ENCODE results near the gene PSENEN.
A peak's percentile ranks its signal among the peaks of the same experiment; 100 is the strongest.

The PSENEN gene

DNA sequence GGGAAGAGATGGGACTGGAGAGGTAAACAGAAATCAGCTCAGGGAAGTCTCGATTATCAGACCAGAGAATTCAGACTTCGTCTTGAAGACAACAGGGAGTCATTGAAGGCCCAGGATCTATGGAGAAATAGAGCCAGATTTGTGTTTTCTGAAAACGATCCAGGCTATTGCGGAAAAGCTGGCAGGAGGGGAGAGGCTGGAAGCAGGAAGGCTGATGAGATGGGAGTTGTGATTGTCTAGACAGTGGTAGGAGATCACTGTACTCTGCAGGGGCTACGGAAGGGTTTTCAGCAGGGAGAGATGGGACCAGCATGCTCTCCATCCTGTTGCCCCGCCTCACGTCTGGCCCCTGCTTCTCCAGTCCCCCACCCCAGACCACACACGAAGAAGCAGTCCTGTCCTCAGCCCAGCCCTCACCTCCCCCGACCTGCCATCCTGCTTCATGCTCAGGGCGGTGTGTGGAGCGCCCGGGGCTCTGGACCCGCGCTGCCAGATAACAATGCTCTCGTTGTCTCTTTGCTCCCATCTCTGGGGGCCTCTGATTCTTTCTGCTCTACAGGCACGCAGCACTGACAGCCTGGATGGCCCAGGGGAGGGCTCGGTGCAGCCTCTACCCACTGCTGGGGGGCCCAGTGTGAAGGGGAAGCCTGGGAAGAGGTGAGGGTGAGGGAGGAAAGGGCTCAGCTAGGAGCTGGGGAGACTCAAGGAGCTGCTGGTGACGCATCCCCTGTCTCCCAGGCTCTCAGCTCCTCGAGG lies 31.8 kb downstream of the PSENEN start:
- H3K4me1 ChIP-seq, result peaks cover 31% of the 10 kb centered on the region
- H3K9ac ChIP-seq, result peak overlapping the region; percentile 77; the same call in 1 of the 2 replicates
- H4K20me1 ChIP-seq, result peaks cover 34% of the 10 kb centered on the region
- 0 out of 2 replicates have a peak overlapping the region, but pooled peaks have one; percentile 22 for H3K27ac ChIP-seq
- H3K9me3 ChIP-seq, result no peaks in the 10 kb centered on the region
- H3K27me3 ChIP-seq, result no peaks in the 10 kb centered on the region
- no peak for TF ChIP-seq Cebpa-rat (IDR thresholded peaks at IDR 0.05)
- H3K4me3 ChIP-seq, result no peak overlapping the region; the same call in 1 of the 2 replicates
- peak overlapping the region; percentile 92 for H3K4me2 ChIP-seq
- H3K36me3 ChIP-seq, result peaks cover 48% of the 10 kb centered on the region

DNA sequence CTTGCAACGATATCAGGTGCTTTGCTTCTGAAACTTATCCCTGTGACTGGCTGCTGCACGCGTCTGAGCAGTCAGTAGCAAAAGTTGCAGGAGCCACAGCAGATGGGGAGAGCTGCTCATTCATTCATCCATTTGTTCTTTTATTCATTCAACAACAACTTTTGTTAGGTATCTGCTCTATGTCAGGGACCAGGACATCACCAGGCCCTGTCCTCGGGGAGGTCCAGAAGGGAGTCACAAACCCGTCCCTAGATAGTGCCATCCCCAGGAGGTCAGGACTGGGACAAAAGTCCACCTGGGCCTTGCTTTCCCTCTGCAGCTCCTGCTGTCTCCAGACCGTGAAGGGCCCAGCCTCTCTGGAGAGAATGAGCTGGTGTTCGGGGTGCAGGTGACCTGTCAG lies 32.5 kb downstream of the PSENEN start:
- Histone ChIP-seq H3K36me3 (peaks cover 55% of the 10 kb centered on the region), H3K27me3 (no peaks in the 10 kb centered on the region), H3K9me3 (no peaks in the 10 kb centered on the region), H3K4me2 (no peak overlapping the region), H3K4me1 (peaks cover 38% of the 10 kb centered on the region), H3K9ac (no peak overlapping the region), H3K4me3 (no peak overlapping the region), H4K20me1 (peaks cover 34% of the 10 kb centered on the region), H3K27ac (peak overlapping the region; percentile 3; the same call in 1 of the 2 replicates)
- no peak for TF ChIP-seq Cebpa-rat (IDR thresholded peaks at IDR 0.05)

DNA sequence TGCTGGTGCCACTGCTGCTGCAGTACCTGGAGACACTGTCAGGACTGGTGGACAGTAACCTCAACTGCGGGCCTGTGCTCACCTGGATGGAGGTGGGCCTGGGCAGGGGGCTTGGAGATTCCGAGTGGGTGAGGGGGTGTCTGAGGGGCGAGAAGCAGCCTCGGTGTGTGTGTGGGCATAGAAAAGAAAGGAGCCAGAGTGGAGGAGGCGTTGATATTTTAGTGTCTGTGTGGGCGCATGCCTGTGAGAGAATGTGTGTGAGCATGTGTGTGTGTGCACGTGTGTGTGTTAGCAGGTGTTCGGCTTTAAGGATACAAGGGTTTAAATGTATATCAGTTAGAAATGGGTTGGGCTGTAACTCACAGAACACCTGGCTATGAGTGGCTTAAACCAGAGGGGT lies 33.6 kb downstream of the PSENEN start:
- no peaks in the 10 kb centered on the region for H3K27me3 ChIP-seq
- no peaks in the 10 kb centered on the region for H3K9me3 ChIP-seq
- no peak overlapping the region for H3K27ac ChIP-seq
- H4K20me1 ChIP-seq, result peaks cover 34% of the 10 kb centered on the region
- H3K36me3 ChIP-seq, result peaks cover 64% of the 10 kb centered on the region
- no peak overlapping the region for H3K9ac ChIP-seq
- TF ChIP-seq Cebpa-rat (IDR thresholded peaks at IDR 0.05), result no peak
- H3K4me2 ChIP-seq, result no peak overlapping the region
- H3K4me1 ChIP-seq, result peaks cover 48% of the 10 kb centered on the region
- no peak overlapping the region for H3K4me3 ChIP-seq

DNA sequence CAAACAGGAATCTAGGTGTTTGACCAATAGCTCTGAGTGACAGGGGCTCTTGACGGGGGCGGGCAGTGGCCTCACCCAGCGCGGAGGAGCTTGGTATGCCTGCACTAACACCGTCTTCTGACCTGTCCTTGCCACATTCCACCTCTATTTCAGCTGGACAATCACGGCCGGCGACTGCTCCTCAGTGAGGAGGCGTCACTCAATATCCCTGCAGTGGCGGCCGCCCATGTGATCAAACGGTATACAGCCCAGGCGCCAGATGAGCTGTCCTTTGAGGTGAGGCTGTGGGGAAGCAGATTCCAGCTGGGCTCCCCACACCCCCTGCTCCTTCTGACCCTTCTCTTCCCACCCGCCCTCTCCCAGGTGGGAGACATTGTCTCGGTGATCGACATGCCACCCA lies 34.6 kb downstream of the PSENEN start:
- Histone ChIP-seq H3K4me2 (no peak overlapping the region), H3K27me3 (no peaks in the 10 kb centered on the region), H3K9ac (no peak overlapping the region), H3K4me1 (peaks cover 41% of the 10 kb centered on the region), H4K20me1 (peaks cover 34% of the 10 kb centered on the region), H3K36me3 (peaks cover 69% of the 10 kb centered on the region), H3K9me3 (no peaks in the 10 kb centered on the region), H3K27ac (no peak overlapping the region), H3K4me3 (no peak overlapping the region)
- TF ChIP-seq Cebpa-rat (IDR thresholded peaks at IDR 0.05), result no peak

DNA sequence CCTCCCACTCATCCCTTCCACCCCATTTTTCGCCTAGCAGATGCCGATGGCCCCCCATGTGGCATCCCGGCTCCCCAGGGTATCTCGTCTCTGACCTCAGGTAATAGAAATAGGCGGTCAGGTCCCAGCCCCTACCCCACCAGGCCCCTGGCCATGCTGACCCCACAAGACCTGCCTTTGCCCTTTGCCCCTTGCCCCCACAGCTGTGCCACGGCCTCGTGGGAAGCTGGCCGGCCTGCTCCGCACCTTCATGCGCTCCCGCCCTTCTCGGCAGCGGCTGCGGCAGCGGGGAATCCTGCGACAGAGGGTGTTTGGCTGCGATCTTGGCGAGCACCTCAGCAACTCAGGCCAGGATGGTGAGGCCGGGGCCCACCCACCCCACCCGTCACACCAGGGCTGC lies 35.3 kb downstream of the PSENEN start:
- no peaks in the 10 kb centered on the region for H3K27me3 ChIP-seq
- H3K9me3 ChIP-seq, result no peaks in the 10 kb centered on the region
- H4K20me1 ChIP-seq, result peaks cover 34% of the 10 kb centered on the region
- TF ChIP-seq Cebpa-rat (IDR thresholded peaks at IDR 0.05), result no peak
- no peak overlapping the region for H3K4me3 ChIP-seq
- H3K4me2 ChIP-seq, result no peak overlapping the region
- no peak overlapping the region for H3K27ac ChIP-seq
- peaks cover 76% of the 10 kb centered on the region for H3K36me3 ChIP-seq
- peaks cover 41% of the 10 kb centered on the region for H3K4me1 ChIP-seq
- no peak overlapping the region for H3K9ac ChIP-seq

DNA sequence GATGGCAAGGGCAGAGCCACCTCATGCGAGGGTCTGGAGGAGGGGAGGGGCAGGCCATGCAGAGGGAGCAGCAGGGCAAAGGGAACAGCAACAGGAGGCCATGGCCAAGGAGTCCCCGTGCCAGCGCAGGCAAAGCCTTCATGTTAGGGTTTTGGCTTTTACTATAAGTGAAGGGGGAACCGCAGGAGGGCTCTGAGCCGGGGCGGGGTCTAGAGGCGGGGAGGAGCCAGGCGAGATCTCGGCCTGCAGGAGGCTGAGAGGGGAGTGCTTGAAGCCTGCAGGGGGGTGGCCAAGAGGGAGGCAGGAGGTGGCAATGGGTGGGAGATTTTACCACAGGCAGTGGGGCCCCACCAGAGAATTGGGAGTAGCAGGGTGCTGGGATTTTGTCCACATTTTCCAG lies 36.2 kb downstream of the PSENEN start:
- peaks cover 84% of the 10 kb centered on the region for H3K36me3 ChIP-seq

DNA sequence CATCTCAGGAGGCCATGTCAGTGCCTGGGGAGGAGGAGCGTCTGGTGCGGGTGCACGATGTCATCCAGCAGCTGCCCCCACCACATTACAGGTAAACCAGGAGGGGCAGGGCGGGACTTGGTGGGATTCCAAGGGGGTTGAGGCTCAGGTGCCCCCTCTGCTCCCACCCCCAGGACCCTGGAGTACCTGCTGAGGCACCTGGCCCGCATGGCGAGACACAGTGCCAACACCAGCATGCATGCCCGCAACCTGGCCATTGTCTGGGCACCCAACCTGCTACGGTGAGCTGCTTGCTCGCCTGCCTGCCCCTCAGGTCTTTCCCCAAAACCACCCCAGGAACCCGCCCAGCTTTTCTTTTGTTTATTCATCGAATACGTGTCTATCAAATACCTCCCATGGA lies 37.1 kb downstream of the PSENEN start:
- Histone ChIP-seq H3K4me2 (peak overlapping the region; percentile 59), H3K9ac (peak overlapping the region; percentile 48), H3K27ac (peak overlapping the region; percentile 44), H3K4me3 (no peak overlapping the region), H3K4me1 (peaks cover 25% of the 10 kb centered on the region), H3K36me3 (peaks cover 91% of the 10 kb centered on the region), H3K9me3 (no peaks in the 10 kb centered on the region), H4K20me1 (peaks cover 19% of the 10 kb centered on the region; the same call in 1 of the 2 replicates), H3K27me3 (no peaks in the 10 kb centered on the region)
- TF ChIP-seq Cebpa-rat (IDR thresholded peaks at IDR 0.05), result no peak

More for the DNA sequence above, 36.2 kb downstream of the PSENEN start:
- Histone ChIP-seq H3K9ac (no peak overlapping the region), H4K20me1 (peaks cover 29% of the 10 kb centered on the region), H3K27me3 (no peaks in the 10 kb centered on the region), H3K27ac (no peak overlapping the region), H3K4me1 (peaks cover 34% of the 10 kb centered on the region), H3K9me3 (no peaks in the 10 kb centered on the region), H3K4me2 (no peak overlapping the region), H3K4me3 (no peak overlapping the region)
- no peak for TF ChIP-seq Cebpa-rat (IDR thresholded peaks at IDR 0.05)

DNA sequence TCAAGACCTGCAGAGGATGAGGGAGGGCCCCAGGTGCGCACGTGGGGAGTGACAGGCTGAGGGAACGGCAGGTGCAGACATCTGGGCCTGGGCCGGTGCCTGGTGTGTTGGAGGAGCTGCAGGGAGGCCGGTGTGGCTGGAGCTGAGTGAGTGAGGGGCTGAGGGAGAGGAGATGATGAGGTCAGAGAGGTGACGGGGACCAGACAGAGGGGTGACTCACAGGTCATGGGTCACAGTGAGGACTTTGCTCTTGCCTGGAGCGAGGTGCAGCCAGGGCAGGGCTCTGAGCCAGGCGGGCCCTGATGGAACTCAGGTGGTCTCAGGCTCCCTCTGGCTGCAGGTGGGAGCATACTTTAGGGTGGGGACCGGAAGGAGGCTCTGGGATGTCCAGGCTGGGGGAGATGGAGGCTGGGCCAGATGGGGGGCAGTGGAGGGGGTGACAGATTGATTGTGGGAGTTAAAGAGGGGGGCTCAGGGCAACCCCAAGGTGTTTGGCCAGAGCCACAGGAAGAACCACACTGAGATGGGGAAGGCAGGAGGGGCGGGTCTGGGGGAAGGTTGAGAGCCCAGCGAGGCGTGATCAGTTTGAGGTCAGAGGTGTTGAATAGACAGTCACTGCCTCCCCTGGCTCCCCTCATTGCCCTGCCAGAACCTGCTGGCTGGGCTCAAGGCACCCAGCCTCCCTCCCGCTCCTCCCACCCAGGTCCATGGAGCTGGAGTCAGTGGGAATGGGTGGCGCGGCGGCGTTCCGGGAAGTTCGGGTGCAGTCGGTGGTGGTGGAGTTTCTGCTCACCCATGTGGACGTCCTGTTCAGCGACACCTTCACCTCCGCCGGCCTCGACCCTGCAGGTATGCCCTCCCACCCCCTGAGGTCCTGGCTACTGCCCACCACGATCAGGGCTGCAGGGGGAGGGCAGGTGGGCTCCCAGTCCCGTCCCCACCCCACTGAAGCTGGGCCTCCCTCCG lies 38.3 kb downstream of the PSENEN start:
- peak overlapping the region; percentile 59 for H3K4me2 ChIP-seq
- peaks cover 22% of the 10 kb centered on the region for H3K4me1 ChIP-seq
- no peaks in the 10 kb centered on the region for H3K9me3 ChIP-seq
- H3K9ac ChIP-seq, result peak overlapping the region; percentile 48; the same call in 1 of the 2 replicates
- H4K20me1 ChIP-seq, result peaks cover 11% of the 10 kb centered on the region; the same call in 1 of the 2 replicates
- no peaks in the 10 kb centered on the region for H3K27me3 ChIP-seq
- H3K36me3 ChIP-seq, result peaks cover 89% of the 10 kb centered on the region
- no peak overlapping the region for H3K4me3 ChIP-seq
- no peak for TF ChIP-seq Cebpa-rat (IDR thresholded peaks at IDR 0.05)
- H3K27ac ChIP-seq, result no peak overlapping the region

DNA sequence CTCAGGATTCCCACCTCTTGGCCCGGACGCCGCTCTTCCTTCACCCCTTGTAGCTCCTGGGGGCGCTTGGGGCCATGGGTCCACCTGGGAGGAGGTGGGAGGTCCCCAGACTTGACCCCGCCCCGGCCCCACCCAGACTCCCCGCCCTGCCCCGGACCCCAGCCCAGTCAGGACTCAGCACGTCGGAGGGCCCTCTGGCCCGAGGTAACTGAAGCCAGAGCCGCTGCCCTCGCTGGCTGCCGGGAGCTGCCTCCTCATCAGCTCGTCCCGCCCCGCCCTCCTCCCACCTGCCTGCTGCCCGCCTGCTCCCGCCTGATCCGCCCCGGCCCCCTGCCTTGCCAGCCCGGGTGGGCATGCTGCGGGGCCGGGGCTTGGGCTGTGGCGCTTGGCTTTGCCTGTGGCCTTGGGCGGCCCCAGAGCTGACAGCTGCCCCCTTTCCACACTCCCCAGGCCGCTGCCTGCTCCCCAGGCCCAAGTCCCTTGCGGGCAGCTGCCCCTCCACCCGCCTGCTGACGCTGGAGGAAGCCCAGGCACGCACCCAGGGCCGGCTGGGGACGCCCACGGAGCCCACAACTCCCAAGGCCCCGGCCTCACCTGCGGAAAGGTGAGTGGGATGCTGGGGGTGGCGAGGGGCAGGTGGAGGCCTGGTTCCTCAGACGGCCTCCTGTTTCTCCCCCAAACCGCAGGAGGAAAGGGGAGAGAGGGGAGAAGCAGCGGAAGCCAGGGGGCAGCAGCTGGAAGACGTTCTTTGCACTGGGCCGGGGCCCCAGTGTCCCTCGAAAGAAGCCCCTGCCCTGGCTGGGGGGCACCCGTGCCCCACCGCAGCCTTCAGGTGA lies 39.3 kb downstream of the PSENEN start:
- Histone ChIP-seq H3K4me2 (no peak overlapping the region), H4K20me1 (peaks cover 13% of the 10 kb centered on the region; the same call in 1 of the 2 replicates), H3K36me3 (peaks cover 85% of the 10 kb centered on the region), H3K4me1 (peaks cover 24% of the 10 kb centered on the region), H3K4me3 (no peak overlapping the region), H3K9ac (no peak overlapping the region), H3K27ac (no peak overlapping the region), H3K27me3 (no peaks in the 10 kb centered on the region), H3K9me3 (no peaks in the 10 kb centered on the region)
- TF ChIP-seq Cebpa-rat (IDR thresholded peaks at IDR 0.05), result no peak

Measured in BLaER1 (cell line).